Loucy (cell line): ENCODE results near the gene PUM1.

Source experiments
- H2AFZ ChIP-seq: fragments of 200-600 bp; sonication (generic); 2 replicates; pipeline ENCODE4 v1.6.0; 2016; ENCODE audit warnings: antibody characterized with exemption, mild to moderate bottlenecking, low read length, moderate library complexity
- H3F3A ChIP-seq: fragments of 200-600 bp; 2 replicates; pipeline ENCODE4 v1.6.0; 2016; ENCODE audit warnings: antibody characterized with exemption, low read depth, mild to moderate bottlenecking
- H3K27me3 ChIP-seq: fragments of 200-600 bp; sonication (generic); 2 replicates; pipeline ENCODE4 v1.6.1; 2014; ENCODE audit warnings: low read length, mild to moderate bottlenecking; ENCODE audit not compliant: insufficient read depth, poor library complexity, severe bottlenecking
- H3K36me3 ChIP-seq: fragments of 200-600 bp; sonication (generic); 2 replicates; pipeline ENCODE4 v1.6.1; 2016; ENCODE audit warnings: low read length; ENCODE audit not compliant: insufficient read depth
- H3K4me1 ChIP-seq: fragments of 200-600 bp; sonication (generic); 2 replicates; pipeline ENCODE4 v1.5.1; 2014; ENCODE audit warnings: low read length, mild to moderate bottlenecking; ENCODE audit not compliant: insufficient read depth, poor library complexity, severe bottlenecking
- H3K4me2 ChIP-seq: fragments of 200-600 bp; sonication (generic); 2 replicates; pipeline ENCODE4 v1.6.0; 2014; ENCODE audit warnings: antibody characterized with exemption, low read length, low read depth, mild to moderate bottlenecking; ENCODE audit not compliant: poor library complexity, severe bottlenecking
- H3K4me3 ChIP-seq: fragments of 200-600 bp; sonication (generic); 2 replicates; pipeline ENCODE4 v1.5.1; 2014; ENCODE audit warnings: low read length, mild to moderate bottlenecking, mixed read lengths; ENCODE audit not compliant: poor library complexity, severe bottlenecking
- H3K79me2 ChIP-seq: fragments of 200-600 bp; sonication (generic); 2 replicates; pipeline ENCODE4 v1.6.1; 2014; ENCODE audit warnings: low read length; ENCODE audit not compliant: insufficient read depth
- H3K9ac ChIP-seq: fragments of 200-600 bp; sonication (generic); 2 replicates; pipeline ENCODE4 v1.6.0; 2014; ENCODE audit warnings: mild to moderate bottlenecking, low read depth, low read length, moderate library complexity; ENCODE audit not compliant: poor library complexity, severe bottlenecking
- H3K9me2 ChIP-seq: fragments of 200-600 bp; sonication (generic); replicated peaks from 2 replicates; pipeline ENCODE4 v1.6.1; 2016; ENCODE audit warnings: low read depth, low read length, mixed read lengths
- H3K9me3 ChIP-seq: fragments of 200-600 bp; sonication (generic); 2 replicates; pipeline ENCODE4 v1.6.1; 2014; ENCODE audit warnings: mild to moderate bottlenecking, antibody characterized with exemption, low read length, low read depth; ENCODE audit not compliant: insufficient read depth
- H4K20me1 ChIP-seq: fragments of 200-600 bp; sonication (generic); 2 replicates; pipeline ENCODE4 v1.6.0; 2014; ENCODE audit warnings: antibody characterized with exemption, low read length, mild to moderate bottlenecking; ENCODE audit not compliant: insufficient read depth, poor library complexity, severe bottlenecking
- EZH2phosphoT487 ChIP-seq: fragments of 200-600 bp; IDR thresholded peaks from 2 replicates; pipeline ENCODE4 v1.6.1; 2018; ENCODE audit warnings: antibody characterized with exemption, mild to moderate bottlenecking, moderate library complexity, borderline replicate concordance
- TF ChIP-seq, protein P1 (sequence below): fragments of 200-600 bp; sonication (generic); conservative IDR thresholded peaks from 2 replicates; pipeline ENCODE4 v1.5.1; 2014; ENCODE audit warnings: mild to moderate bottlenecking, antibody characterized with exemption, low read length

The PUM1 gene

DNA sequence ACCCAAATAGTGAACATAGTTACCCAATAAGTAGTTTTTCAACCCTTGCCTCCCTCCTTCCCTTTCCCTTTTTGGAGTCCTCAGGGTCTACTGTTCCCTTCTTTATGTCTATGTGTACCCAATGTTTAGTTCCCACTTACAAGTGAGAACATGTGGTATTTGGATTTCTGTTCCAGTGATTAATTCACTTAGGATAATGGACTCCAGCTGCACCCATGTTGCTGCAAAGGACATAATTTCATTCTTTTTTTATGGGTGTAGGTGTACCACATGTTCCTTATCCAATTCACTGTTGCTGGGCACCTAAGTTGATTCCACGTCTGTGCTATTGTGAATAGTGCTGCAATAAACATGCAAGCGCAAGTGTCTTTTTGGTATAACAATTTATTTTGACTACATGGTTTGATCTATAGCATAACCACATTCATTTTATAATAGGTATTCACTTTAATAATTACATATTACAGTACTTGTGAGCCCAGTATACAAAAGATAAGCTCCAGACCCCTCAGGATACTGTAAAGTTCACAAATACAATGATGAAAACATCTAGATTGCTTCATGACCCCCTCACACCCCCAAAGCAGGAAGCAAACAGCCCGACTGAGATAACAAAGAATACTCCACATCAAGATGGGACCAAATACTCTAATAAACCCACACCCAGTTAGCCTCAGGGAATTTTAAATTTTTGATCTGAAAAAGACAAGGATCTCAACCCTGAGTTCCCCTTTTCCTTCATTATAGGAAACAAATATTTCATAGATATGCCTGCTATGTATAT lies 45.3 kb downstream of the PUM1 start:
- no peaks in the 10 kb centered on the region for H3K27me3 ChIP-seq
- H3K79me2 ChIP-seq: peaks cover 98% of the 10 kb centered on the region
- no peak for TF ChIP-seq EZH2phosphoT487
- TF ChIP-seq, protein P1, sequence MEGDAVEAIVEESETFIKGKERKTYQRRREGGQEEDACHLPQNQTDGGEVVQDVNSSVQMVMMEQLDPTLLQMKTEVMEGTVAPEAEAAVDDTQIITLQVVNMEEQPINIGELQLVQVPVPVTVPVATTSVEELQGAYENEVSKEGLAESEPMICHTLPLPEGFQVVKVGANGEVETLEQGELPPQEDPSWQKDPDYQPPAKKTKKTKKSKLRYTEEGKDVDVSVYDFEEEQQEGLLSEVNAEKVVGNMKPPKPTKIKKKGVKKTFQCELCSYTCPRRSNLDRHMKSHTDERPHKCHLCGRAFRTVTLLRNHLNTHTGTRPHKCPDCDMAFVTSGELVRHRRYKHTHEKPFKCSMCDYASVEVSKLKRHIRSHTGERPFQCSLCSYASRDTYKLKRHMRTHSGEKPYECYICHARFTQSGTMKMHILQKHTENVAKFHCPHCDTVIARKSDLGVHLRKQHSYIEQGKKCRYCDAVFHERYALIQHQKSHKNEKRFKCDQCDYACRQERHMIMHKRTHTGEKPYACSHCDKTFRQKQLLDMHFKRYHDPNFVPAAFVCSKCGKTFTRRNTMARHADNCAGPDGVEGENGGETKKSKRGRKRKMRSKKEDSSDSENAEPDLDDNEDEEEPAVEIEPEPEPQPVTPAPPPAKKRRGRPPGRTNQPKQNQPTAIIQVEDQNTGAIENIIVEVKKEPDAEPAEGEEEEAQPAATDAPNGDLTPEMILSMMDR: no peak
- H3K36me3 ChIP-seq: peaks cover 56% of the 10 kb centered on the region; the same call in 1 of the 2 replicates
- H3K9me2 ChIP-seq: no peaks in the 10 kb centered on the region
- no peak overlapping the region for H2AFZ ChIP-seq
- H3K4me1 ChIP-seq: no peaks in the 10 kb centered on the region
- no peak overlapping the region for H3K9ac ChIP-seq
- H3K4me3 ChIP-seq: no peak overlapping the region
- H3F3A ChIP-seq: no peaks in the 10 kb centered on the region
- H3K9me3 ChIP-seq: no peaks in the 10 kb centered on the region
- H3K4me2 ChIP-seq: no peak overlapping the region
- H4K20me1 ChIP-seq: peaks cover 96% of the 10 kb centered on the region

DNA sequence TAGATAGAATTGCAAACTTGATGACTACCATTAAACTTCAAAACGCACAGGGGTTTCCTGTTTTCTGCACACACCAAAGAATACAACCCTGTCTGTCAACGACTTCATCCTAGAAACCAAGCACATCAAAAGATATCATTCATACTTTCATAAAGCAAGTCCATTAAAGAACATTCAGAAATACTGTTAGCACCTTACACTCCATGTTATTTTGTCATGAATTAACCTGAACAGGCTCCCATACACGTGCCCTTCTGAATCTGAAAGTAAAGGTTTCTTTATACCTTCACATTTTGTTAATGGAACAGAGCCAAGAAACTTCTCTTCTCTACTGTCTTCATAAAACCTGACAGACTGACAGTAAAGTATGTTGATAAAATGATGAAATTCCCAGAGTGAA lies 46.1 kb downstream of the PUM1 start:
- TF ChIP-seq EZH2phosphoT487: no peak
- TF ChIP-seq, protein P1: no peak
- Histone ChIP-seq H4K20me1 (peaks cover 95% of the 10 kb centered on the region), H3K4me1 (no peaks in the 10 kb centered on the region), H3K4me2 (no peak overlapping the region), H3K4me3 (no peak overlapping the region), H3K9ac (no peak overlapping the region), H3K9me3 (no peaks in the 10 kb centered on the region), H2AFZ (no peak overlapping the region), H3K27me3 (no peaks in the 10 kb centered on the region), H3F3A (no peaks in the 10 kb centered on the region), H3K36me3 (peaks cover 55% of the 10 kb centered on the region; the same call in 1 of the 2 replicates), H3K79me2 (peaks cover 98% of the 10 kb centered on the region), H3K9me2 (no peaks in the 10 kb centered on the region)

DNA sequence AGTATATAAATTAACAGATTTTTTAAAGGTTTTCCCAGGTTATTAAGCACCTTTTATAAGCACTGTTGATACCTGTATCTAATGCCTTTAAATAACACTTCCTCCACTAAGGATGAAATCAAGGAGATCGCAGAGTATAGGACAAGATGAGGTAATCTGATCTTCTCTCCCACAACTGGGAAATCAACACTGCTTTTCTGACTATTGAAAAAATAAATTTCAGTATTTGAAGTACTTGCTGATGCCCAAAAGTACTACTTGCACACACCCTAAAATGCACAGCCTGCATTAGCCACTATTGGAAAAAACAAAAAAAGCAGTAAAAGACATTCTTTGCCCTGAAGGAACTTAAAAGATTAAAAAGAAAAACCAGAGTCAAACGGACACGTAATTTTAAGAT lies 48.6 kb downstream of the PUM1 start:
- Histone ChIP-seq H3K79me2 (peaks cover 98% of the 10 kb centered on the region), H3K4me3 (no peak overlapping the region), H3F3A (no peaks in the 10 kb centered on the region), H3K9me2 (no peaks in the 10 kb centered on the region), H3K27me3 (no peaks in the 10 kb centered on the region), H3K36me3 (peaks cover 48% of the 10 kb centered on the region; the same call in 1 of the 2 replicates), H3K4me2 (no peak overlapping the region), H2AFZ (no peak overlapping the region), H3K9ac (no peak overlapping the region), H3K4me1 (no peaks in the 10 kb centered on the region), H3K9me3 (no peaks in the 10 kb centered on the region), H4K20me1 (peaks cover 96% of the 10 kb centered on the region)
- TF ChIP-seq EZH2phosphoT487: no peak
- TF ChIP-seq, protein P1: no peak
